NCI-H748 (cell line): Measurements from ENCODE around the gene CDCP2.
A peak's percentile ranks its signal among the peaks of the same experiment; 100 is the strongest.

ENCODE experiments used
- DNase-seq: peaks from one replicate; lab custom pipeline; 2025; ENCODE audit not compliant: unreplicated experiment; lab: John Stamatoyannopoulos, UW

Gene CDCP2

GRCh38 chr1:54137534-54138061 lies 15.2 kb downstream of the CDCP2 start:
- no peak for DNase-seq

DNA sequence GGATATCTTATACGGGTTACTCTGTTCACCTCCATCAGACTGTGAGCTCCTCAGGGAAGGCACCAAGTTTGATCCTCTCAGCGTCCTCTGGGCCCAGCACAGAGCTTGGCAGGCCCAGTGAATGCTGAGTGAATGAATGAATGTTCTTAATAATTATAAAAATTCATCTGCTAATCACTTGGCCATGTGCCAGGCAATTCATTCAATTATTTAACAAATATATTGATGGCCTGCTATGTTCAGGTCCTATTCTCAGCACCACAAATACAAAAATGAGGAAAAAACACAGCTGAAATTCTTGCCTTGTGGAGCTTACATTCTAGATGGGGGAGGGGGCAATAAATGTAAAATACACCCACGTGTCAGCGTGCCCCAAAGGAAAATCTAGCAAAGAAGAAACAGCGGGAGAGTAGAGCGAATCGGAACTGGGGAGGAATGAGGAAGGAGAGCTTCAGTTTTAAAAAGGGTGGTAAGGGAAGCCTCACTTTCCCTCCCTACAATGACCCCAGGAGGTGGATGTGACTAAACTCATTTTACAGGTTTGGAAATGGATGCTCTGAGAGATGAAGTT lies 15.8 kb downstream of the CDCP2 start:
- DNase-seq: no peak

DNA sequence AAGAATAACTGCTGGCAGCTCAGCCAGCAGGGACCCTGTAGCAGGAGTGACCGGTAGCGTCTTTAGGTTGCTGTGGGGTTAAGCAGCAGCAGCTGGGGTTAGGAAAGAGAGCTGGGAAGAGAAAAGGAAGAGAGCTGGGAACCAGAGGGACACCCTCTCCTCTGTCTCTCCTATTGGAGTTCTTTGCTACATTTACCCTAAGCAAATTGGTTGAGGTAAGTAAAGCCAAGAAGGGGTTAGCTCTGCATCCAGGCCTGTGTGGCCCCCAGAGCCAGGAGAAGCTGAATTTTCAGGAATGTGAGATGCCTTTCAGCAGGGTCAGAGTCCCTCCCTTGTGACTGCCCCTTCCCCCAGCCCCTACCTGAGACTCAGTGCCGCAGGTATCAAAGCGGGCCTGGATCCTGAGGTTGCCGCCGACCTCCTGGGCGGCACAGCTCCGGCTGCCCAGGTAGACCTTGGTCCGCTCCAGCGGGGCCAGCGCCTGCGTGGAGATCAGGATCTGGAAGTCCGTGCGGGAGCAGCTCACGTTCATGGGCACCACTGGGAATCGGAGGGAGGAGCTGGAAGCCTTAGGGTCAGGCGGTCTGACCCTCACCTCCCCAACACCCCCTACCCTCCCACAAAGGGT lies 16.4 kb downstream of the CDCP2 start:
- DNase-seq: no peak

DNA sequence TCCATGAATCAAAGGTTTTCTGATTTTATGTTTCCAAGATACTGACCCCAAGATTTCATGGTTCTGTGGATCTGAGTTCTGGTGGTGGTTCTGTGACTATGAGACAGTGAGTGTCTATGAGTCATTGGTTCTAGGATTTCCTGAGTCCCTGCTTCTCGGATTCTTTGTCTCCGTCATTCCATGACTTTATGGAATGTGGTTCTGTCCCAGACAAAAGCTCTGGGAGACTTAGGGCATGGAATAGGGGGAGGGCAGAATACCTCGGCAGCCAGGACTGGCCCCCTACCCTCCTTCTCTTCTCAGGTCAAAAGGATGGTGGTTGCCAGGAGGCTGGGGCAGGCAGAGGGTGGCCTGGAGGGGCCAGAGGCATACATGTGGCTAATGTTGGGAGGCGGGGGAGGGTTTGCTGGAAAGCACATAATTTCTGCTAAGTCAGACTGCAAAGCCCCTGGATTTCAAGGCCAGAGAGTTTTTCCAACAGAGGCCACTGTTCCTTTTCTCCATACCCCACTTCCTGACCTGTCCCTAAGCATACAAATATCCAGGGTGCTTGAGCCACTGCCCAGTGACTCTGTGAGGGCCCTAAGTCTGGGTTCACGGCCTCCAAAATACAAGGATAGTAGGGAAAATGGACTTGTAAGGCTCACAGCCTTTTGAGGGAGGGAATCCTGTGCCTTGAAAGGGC lies 17.2 kb downstream of the CDCP2 start:
- DNase-seq: no peak

DNA sequence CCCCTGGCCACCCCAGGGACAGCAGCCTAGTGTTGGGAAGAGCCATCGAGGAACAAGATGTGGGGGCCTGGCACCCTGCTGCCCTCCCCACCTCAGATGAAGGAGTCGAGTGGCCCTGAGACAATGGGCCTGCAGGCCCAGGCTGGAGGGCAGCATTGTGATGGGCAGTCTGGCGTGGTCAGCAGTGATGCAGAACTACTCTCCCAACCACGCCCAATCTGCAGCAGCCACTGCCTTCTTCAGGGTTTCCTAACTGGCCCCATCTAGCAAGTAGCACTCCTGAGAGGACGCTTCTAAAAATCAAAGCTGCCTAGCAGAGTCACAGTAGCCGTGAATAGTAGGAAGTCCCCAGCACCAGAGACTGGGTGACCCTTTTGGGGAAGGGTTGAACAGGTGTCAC lies 18.5 kb downstream of the CDCP2 start:
- DNase-seq: no peak

GRCh38 chr1:54132495-54132894 lies 20.3 kb downstream of the CDCP2 start:
- DNase-seq: no peak

- DNase-seq: no peak
Measured at GRCh38 chr1:54131419-54131818, 21.4 kb downstream of the CDCP2 start.

- no peak for DNase-seq
Measured at GRCh38 chr1:54129858-54130257, 22.9 kb downstream of the CDCP2 start.

DNA sequence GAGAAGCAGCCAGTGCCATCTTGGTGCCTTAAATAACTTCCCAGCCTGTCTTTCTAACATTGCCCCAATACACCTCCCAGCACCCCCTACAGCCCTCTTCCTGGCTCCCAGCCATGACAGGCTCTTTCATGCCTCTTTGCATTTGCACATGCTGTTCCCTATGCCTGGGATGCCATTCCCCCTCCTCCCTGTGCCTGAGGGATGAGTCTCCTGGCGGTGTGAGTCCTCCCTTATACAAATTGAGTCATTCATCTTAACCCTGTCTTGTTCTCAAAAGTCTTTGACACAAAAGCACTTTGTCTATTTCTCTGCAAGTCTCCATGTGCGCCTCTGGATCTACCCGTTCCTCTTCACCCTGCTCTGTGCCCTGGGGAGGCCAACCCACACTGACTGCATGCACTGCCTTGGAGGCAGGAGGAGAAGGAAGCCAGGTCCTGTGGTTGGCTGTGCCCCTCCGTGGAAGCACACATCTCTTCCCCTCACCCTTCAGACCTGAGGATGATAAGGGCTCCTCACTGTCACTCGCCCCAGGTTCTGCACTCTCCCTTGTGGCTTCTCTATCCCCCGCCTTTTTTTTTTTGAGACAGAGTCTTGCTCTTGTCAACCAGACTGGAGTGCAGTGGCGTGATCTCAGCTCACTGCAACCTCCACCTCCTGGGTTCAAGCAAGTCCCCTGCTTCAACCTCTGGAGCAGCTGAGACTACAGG lies 25.1 kb downstream of the CDCP2 start:
- DNase-seq: no peak

DNA sequence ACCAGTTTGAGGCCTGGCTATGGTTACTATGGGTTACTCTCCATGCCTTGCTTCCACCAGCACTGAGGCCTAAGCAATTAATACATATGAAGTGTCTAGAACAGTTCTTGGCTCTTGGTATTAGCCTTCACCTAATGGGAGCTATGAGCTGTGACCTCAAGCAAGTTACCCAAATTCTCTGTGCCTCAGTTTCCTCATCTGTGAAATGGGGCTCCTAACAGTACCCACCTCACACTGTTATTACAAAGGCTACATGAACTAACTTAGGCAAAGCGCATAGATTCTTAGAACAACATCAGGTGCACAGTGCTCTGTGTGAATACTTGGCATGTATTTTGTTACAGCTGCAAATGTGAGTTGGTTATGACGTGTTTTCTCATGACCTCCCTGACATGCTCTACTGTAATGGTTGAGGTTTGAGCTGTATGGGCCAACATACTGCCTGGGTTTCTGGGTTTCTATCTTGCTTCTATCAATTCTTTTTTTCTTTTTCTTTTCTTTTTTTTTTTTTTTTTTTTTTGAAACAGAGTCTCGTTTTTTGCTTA lies 26.5 kb downstream of the CDCP2 start:
- no peak for DNase-seq

GRCh38 chr1:54125386-54126070 lies 27.3 kb downstream of the CDCP2 start:
- DNase-seq: peak; percentile 38

- DNase-seq: no peak
Measured at GRCh38 chr1:54124906-54125305, 27.9 kb downstream of the CDCP2 start.

DNA sequence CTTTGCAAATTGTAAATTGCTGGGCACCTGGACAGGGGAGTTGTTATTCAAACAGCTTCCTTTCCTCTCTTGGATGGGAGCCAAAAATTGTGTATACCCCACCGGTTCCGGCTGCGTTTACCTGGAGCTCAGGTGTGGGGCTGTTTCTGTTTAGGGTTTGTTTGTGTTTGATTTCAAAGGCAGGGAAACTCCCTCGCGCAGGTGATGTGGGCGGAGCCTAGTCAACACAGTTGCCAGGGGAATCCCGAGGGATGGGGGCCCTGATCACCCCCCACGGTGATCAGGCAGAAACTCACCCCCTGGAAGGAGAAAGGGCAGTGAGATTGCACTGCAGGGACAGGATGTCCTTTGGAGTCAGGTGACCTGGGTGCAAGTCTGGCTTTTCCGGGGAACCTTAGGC lies 28.3 kb downstream of the CDCP2 start:
- peak; percentile 99 for DNase-seq

DNA sequence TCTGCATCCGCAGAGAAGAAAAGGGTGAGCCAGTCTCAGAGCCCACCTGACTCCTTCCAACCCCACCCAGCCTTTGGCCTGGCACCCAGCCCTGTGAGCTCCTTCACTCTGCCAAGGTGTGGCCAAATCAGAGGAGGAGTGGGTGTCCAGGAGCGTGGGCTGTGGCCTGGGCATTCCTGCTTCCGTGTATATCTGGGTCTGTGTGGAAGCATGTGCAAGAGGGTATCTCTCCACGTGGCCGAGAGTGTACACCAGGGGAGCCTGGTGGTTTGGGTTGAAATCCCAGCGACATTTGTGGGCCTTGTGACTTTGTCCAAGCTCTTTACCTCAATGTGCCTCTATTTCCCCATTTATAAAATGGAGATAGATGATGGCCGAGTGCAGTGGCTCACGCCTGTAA lies 29.8 kb downstream of the CDCP2 start:
- no peak for DNase-seq

GRCh38 chr1:54122135-54122751 lies 30.6 kb downstream of the CDCP2 start:
- DNase-seq: peak; percentile 16

DNA sequence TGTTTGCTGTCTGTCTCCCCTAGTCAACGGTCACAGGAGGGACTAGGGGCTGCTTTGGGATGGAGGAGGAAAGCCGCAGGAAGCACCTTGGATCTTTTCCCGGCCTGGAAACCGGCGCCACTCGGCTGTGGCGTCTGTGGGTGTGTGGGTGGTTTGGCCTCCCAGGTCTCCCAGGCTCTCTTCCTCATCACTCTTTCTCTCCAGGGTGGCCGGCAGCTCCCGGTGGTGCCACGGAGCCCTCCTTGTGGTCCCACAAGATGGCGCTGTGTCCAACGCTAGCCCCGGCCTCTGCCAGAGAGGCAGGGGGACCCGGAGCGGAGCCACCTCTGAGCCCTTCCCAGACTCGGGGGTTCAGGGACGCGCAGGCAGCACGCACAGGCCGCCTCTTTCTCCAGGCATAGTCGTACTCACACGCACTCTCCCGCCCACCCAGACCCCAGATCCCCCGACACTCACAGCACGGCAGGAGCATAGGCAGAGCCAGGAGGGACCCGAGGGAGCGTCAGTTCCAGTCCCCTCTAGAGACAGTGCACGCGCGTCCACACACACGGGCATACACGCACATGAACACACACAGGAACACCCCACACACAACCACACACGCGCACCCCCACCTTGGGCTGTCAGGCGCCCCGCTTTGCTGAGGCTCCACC lies 31.2 kb downstream of the CDCP2 start:
- peak; percentile 77 for DNase-seq

DNA sequence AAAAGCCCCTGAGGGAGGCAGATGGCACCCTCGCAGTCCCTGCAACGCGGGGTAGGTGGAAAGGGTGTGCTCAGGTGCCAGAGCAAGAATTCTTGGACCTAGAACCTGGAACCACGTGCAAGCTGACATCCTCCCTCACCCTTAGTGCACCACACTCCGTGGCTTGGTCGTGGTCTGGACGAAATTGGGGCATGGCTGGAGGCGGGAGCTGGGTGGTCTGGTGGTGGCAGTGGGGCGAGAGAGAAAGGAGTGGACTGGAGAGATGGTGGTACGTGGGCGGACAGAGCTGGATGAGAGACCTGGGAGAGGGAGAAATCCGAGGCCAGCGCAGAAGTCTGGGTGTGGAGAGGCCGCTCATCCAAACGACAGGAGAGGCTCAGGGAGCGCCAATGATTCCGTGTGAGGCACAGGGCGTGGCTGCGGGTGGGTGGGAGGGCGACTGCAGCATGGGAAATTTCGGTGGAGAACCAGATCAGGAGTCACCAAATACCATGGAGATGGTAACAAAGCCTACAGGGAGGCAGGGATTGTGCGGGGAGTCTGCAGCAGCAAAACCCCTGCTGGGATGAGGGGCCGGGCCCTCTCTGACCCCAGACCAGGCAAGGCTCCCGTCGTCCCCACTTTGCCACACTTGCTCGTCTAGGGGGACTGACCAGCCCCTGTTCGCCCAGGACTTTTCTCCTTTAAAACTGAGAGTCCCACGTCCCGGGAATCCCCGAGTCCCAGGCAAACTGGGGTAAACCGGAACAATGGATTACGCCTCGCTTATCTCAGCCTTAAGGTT lies 31.9 kb downstream of the CDCP2 start:
- no peak for DNase-seq

DNA sequence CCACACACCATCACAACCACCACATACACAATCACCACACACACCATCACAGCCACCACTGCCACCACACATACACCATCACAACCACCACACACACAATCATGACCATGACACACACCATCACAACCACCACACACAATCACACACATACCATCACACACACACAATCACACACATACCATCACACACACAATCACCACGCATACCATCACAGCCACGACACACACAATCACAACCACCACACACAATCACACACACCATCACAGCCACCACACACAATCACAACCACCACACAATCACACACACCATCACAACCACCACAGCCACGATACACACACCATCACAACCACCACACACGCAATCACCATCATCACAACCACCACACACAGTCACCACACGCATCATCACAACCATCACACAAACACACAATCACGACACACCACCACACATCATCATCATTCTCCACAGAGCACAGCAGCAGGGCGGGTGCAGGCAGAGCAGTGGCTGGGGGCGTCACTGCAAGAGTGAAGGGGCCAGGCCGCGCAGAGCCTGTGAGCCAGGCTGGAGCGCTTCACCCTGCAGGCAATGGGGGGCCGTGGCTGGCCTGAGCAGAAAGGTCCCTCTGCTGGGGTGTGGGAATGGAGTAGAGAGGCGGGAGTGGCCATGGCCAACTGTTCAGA lies 32.6 kb downstream of the CDCP2 start:
- no peak for DNase-seq

- no peak for DNase-seq
Measured at GRCh38 chr1:54118704-54119103, 34.1 kb downstream of the CDCP2 start.
